Measurements from ENCODE around the gene KCTD19.

KCTD19 gene

DNA sequence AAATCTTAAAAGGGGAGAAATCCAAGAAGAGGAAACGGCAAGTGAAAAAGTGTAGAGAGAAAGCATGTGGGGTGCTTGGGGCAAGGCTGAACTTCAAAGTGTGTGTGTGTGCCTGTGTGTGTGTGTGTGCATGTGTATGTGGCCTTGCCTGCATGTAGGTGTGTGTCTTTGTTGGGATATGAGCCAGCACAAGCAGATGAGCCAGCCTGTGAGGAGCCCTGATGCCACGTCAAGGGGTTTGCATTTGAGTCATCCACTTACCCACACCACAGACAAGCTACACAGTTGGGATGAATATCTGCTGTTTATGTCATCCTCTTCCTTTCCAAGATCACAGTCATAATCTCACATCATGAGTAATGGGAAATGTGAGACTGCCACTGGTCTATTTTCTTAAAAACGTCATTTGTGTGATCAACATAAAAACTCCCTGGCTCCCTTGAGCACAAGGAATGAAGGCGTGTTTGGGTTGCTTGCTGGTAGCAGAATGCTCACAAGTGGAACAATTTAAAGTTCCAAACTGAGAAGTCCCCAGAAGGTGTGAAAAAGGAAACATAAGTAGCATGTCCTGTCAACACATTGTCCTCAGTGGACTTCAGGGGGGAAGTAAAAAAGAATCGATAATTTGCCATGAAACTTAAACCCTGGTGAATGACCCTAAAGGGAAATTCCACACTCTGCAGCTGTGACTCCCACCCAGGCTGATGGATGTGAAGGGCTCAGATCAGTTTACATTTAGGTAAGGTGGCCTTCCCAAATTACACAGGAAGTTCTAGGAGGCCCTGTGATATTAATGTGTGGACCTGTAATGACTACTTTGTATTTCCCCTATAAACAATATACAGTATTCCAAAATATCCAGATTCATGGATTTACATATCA is 14.7 kb downstream of the KCTD19 start:
- no peak overlapping the region for H3K4me3 ChIP-seq (ENCODE audit: low read depth, low read length)
- no peaks in the 10 kb centered on the region for H3K36me3 ChIP-seq (ENCODE audit: control insufficient read depth, insufficient read depth, low read length)
- peak overlapping the region; percentile 61 for H3K27ac ChIP-seq
- TF ChIP-seq, protein P1, sequence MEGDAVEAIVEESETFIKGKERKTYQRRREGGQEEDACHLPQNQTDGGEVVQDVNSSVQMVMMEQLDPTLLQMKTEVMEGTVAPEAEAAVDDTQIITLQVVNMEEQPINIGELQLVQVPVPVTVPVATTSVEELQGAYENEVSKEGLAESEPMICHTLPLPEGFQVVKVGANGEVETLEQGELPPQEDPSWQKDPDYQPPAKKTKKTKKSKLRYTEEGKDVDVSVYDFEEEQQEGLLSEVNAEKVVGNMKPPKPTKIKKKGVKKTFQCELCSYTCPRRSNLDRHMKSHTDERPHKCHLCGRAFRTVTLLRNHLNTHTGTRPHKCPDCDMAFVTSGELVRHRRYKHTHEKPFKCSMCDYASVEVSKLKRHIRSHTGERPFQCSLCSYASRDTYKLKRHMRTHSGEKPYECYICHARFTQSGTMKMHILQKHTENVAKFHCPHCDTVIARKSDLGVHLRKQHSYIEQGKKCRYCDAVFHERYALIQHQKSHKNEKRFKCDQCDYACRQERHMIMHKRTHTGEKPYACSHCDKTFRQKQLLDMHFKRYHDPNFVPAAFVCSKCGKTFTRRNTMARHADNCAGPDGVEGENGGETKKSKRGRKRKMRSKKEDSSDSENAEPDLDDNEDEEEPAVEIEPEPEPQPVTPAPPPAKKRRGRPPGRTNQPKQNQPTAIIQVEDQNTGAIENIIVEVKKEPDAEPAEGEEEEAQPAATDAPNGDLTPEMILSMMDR (IDR thresholded peaks at IDR 0.05), result no peak
- H3K9ac ChIP-seq, result no peak overlapping the region
- peaks cover 12% of the 10 kb centered on the region for H3K4me1 ChIP-seq
- H3K27me3 ChIP-seq (ENCODE audit: control insufficient read depth, insufficient read depth, low read length), result no peaks in the 10 kb centered on the region
- no peaks in the 10 kb centered on the region for H3K9me3 ChIP-seq (ENCODE audit: control insufficient read depth, low read length)
- H3K79me2 ChIP-seq, result no peaks in the 10 kb centered on the region
- H2AFZ ChIP-seq, result peak overlapping the region; percentile 82
- H3K4me2 ChIP-seq (ENCODE audit: low read length), result no peak overlapping the region

DNA sequence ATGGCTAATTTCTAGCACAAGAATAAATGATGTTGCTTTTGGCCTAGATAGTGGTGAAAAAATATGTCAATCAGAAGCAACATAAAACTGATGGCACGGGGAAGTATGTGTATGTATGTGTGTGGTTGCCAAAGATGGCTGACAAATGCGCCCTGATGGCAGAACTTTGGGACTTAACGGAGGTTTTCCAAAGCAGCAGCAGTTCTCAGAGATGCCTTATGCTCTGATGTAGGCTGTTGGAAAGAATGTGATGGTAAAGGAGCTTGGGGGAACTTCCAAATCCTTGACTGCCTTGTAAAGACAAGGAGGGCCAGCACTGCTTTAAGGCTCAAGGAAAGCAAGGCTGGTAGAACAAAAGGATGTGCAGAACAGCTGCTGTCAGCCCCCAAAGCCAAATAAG is 16.0 kb downstream of the KCTD19 start:
- peaks cover 12% of the 10 kb centered on the region for H3K4me1 ChIP-seq
- H3K9me3 ChIP-seq (ENCODE audit: control insufficient read depth, low read length), result no peaks in the 10 kb centered on the region
- H3K79me2 ChIP-seq, result no peaks in the 10 kb centered on the region
- TF ChIP-seq, protein P1 (IDR thresholded peaks at IDR 0.05), result no peak
- H3K4me2 ChIP-seq (ENCODE audit: low read length), result no peak overlapping the region
- no peak overlapping the region for H3K4me3 ChIP-seq (ENCODE audit: low read depth, low read length)
- no peaks in the 10 kb centered on the region for H3K27me3 ChIP-seq (ENCODE audit: control insufficient read depth, insufficient read depth, low read length)
- H3K36me3 ChIP-seq (ENCODE audit: control insufficient read depth, insufficient read depth, low read length), result no peaks in the 10 kb centered on the region
- H3K27ac ChIP-seq, result no peak overlapping the region
- no peak overlapping the region for H3K9ac ChIP-seq
- no peak overlapping the region for H2AFZ ChIP-seq

DNA sequence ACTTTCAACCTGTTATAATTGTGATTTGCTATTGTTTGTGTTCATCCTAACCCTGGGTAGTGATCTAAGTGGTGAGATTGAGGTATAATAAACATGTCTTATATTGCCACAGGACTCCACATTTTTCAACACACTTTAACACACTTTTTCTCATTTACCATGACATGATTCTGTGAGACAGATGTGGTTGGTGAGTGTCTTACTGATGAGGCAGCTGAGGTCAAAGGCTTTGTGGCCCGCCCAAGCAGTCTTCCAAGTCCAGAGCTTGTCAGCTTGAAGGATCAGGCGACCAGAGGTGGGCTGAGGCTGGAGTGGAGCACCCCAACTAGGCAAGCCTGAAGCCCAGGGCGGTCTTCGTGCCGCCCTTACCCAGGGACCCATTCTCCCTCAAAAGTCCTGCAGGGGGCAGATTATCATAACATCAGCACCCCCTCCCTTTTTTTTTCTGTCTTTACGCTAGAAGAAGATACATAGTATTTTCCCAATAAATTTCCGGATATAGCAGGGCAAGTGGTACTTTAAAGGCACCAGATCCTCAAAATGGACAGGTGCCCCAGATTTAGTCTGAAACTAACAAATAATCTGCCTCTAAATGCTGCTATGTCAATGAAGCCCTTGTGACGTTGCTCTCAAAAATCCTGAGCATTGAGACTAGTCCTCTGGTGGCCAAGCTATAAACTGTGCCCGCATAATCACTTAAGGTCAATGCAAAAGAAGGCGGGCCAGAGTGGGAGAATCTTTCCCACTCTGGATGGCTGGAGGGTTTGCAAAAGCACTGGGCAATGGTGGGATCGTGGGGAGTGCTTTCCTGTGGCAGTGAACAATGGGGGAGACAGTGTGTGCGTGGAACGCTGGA is 21.1 kb downstream of the KCTD19 start:
- no peaks in the 10 kb centered on the region for H3K36me3 ChIP-seq (ENCODE audit: control insufficient read depth, insufficient read depth, low read length)
- no peak overlapping the region for H3K9ac ChIP-seq

DNA sequence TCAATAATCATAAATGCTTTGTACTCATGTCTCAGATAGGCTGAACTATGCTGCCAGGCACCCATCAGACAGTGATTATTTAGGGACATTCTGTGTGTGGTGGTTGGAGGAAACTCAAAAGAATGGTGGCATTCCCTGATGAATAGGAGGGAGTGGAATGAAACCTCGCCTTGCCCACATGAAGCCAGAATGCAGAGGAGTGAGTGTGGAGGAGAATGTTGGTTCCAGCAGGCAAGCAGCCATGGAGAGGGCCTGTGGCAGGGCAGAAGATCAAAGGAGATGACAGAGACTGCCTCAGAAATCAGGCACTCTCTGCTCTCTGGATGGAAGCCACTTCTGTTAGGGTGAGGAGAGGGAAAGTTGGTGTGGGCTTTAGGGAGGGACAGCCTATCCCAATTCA is 22.5 kb downstream of the KCTD19 start:
- H3K4me1 ChIP-seq, result no peaks in the 10 kb centered on the region
- no peak overlapping the region for H3K9ac ChIP-seq
- no peaks in the 10 kb centered on the region for H3K79me2 ChIP-seq
- TF ChIP-seq, protein P1 (IDR thresholded peaks at IDR 0.05), result no peak
- no peak overlapping the region for H3K27ac ChIP-seq
- no peaks in the 10 kb centered on the region for H3K9me3 ChIP-seq (ENCODE audit: control insufficient read depth, low read length)
- no peaks in the 10 kb centered on the region for H3K36me3 ChIP-seq (ENCODE audit: control insufficient read depth, insufficient read depth, low read length)
- no peak overlapping the region for H3K4me3 ChIP-seq (ENCODE audit: low read depth, low read length)
- no peaks in the 10 kb centered on the region for H3K27me3 ChIP-seq (ENCODE audit: control insufficient read depth, insufficient read depth, low read length)
- no peak overlapping the region for H2AFZ ChIP-seq
- no peak overlapping the region for H3K4me2 ChIP-seq (ENCODE audit: low read length)

More for the DNA sequence above, 21.1 kb downstream of the KCTD19 start:
- TF ChIP-seq, protein P1 (IDR thresholded peaks at IDR 0.05), result no peak
- Histone ChIP-seq H2AFZ (no peak overlapping the region), H3K79me2 (no peaks in the 10 kb centered on the region), H3K4me2 (ENCODE audit: low read length) (no peak overlapping the region), H3K4me1 (no peaks in the 10 kb centered on the region), H3K4me3 (ENCODE audit: low read depth, low read length) (no peak overlapping the region), H3K27me3 (ENCODE audit: control insufficient read depth, insufficient read depth, low read length) (no peaks in the 10 kb centered on the region), H3K9me3 (ENCODE audit: control insufficient read depth, low read length) (no peaks in the 10 kb centered on the region), H3K27ac (no peak overlapping the region)

All from parathyroid adenoma (tissue), 2 donors.